Endothelial cell (in vitro differentiated cells): Measurements from ENCODE around the gene KCNG2. TPM values are rescaled to one million over a fixed set of nuclear protein-coding genes. Genes with fewer than 3 reads are reported as not detected.

ENCODE experiments used
- DNase-seq: peaks from one replicate; pipeline ENCODE4 v3.0.0; 2021; ENCODE audit warnings: low spot score
- H3K27ac Mint-ChIP-seq: one replicate; pipeline ENCODE4 v1.8.0; 2021; ENCODE audit warnings: mixed read lengths, inconsistent platforms; ENCODE audit not compliant: unreplicated experiment
- H3K27me3 Mint-ChIP-seq: one replicate; pipeline ENCODE4 v1.8.0; 2021; ENCODE audit warnings: mild to moderate bottlenecking, moderate library complexity, mixed read lengths, inconsistent platforms; ENCODE audit not compliant: unreplicated experiment
- H3K36me3 Mint-ChIP-seq: one replicate; pipeline ENCODE4 v1.8.0; 2021; ENCODE audit warnings: mild to moderate bottlenecking, low read depth, mixed read lengths, inconsistent platforms; ENCODE audit not compliant: unreplicated experiment
- H3K4me1 Mint-ChIP-seq: one replicate; pipeline ENCODE4 v1.8.0; 2021; ENCODE audit warnings: mild to moderate bottlenecking, mixed read lengths, inconsistent platforms; ENCODE audit not compliant: unreplicated experiment
- H3K4me3 Mint-ChIP-seq: one replicate; pipeline ENCODE4 v1.8.0; 2021; ENCODE audit warnings: mild to moderate bottlenecking, mixed read lengths, inconsistent platforms; ENCODE audit not compliant: unreplicated experiment
- H3K9me3 Mint-ChIP-seq: one replicate; pipeline ENCODE4 v1.8.0; 2021; ENCODE audit warnings: mixed read lengths, inconsistent platforms; ENCODE audit not compliant: unreplicated experiment
- total RNA-seq: library from RNA; stranded (reverse); fragmentation: NEBNext Ultra II Directional; extraction: Animal tissue kit (Norgen Biotek cat#: 25700); gene quantifications from one replicate; pipeline ENCODE4 v1.2.1, GENCODE V29; 2021; ENCODE audit not compliant: unreplicated experiment
- TF ChIP-seq, protein P1 (sequence below): fragments of 200-600 bp; sonication (generic); IDR thresholded peaks from one replicate; pipeline ENCODE4 v1.5.0; 2021; ENCODE audit warnings: antibody characterized with exemption; ENCODE audit not compliant: unreplicated experiment

KCNG2 gene
- total RNA-seq, 1 donor from 2014 or later: 0.56 TPM

- Mint-ChIP-seq H3K27me3 (peaks cover 12% of the 10 kb centered on the region), H3K27ac (no peak overlapping the region), H3K9me3 (no peaks in the 10 kb centered on the region), H3K36me3 (peaks cover 4% of the 10 kb centered on the region), H3K4me3 (no peak overlapping the region), H3K4me1 (no peaks in the 10 kb centered on the region)
- no peak for DNase-seq
- TF ChIP-seq, protein P1, sequence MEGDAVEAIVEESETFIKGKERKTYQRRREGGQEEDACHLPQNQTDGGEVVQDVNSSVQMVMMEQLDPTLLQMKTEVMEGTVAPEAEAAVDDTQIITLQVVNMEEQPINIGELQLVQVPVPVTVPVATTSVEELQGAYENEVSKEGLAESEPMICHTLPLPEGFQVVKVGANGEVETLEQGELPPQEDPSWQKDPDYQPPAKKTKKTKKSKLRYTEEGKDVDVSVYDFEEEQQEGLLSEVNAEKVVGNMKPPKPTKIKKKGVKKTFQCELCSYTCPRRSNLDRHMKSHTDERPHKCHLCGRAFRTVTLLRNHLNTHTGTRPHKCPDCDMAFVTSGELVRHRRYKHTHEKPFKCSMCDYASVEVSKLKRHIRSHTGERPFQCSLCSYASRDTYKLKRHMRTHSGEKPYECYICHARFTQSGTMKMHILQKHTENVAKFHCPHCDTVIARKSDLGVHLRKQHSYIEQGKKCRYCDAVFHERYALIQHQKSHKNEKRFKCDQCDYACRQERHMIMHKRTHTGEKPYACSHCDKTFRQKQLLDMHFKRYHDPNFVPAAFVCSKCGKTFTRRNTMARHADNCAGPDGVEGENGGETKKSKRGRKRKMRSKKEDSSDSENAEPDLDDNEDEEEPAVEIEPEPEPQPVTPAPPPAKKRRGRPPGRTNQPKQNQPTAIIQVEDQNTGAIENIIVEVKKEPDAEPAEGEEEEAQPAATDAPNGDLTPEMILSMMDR: no peak
Measured at GRCh38 chr18:79781331-79781941, 16.3 kb upstream of the KCNG2 start.

DNA sequence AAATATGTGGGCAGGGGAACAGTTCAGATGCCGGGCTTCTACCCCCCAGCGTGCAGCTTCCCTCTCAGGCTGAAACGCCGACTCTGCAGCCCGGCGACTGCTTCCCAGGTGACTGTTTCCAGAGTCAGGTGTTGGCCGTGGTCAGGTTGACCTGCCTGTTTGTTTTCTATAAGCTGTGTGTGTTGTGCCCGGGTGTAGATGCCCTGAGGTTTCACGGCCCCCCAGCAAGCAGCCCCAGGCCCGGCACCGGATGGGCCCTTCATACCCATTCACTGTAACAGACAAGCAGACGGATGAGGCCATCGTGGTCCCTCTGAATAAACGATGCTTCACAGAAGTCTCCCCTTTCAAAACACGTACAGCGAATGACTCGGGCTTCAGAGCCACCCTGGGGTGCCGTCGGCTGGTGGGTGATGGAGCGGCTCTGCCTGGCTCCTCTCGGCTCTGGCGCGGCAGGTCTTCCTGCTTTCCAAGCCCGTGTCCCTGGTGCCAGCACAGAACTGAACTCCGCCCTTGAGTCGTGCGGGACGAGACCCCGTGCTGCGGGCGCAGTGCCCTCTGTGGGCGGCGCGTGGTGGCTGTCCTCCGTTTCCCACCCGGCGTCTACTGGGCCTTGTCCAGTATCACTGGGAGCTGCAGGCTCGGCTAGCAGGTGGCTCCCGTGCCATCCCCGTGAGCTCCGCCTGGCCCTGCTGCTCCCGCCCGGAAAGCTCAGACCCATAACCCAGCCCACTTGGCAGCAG lies 15.0 kb upstream of the KCNG2 start:
- Mint-ChIP-seq H3K27me3 (peaks cover 13% of the 10 kb centered on the region), H3K9me3 (no peaks in the 10 kb centered on the region), H3K4me1 (peaks cover 4% of the 10 kb centered on the region), H3K27ac (no peak overlapping the region), H3K36me3 (peaks cover 4% of the 10 kb centered on the region), H3K4me3 (no peak overlapping the region)
- TF ChIP-seq, protein P1: no peak
- DNase-seq: no peak

DNA sequence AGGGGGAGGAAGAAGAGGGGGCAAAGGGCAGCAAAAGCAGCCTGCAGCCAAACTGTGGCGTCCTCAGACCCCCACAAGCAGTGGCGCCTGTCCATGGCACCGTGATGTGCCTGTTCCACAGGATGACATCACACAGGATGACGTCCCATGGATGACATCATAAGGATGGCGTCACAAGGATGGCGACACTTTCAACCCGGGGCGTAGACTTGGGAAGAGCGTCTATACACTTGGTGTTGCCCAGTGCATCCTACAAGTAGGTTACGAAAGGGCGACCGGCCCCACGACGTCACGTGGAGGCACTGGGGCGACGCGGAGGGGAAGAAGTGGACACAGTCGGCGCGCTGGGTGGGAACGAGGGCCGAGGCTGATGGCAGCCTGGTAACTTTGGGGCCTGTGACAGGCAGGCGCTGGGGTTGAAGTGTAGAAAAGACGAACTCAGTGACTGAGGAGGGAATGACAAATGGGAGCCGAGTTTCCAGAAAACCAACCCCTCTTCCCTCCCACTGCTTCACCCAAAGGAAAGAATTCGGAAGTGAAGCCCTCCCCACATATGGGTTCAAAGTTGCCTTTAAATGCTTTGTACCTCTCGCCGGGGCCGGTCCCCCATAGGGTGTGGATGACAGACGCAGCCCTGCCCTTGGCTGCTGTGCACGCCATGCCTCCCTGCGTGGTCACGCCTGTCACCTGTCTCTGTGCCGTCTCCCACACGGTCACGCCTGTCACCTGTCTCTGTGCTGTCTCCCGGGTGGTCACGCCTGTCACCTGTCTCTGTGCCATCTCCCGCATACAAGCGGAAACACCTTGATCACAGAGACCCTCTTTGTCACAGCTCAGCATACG lies 13.4 kb upstream of the KCNG2 start:
- H3K27me3 Mint-ChIP-seq: peaks cover 16% of the 10 kb centered on the region
- no peak overlapping the region for H3K4me3 Mint-ChIP-seq
- peaks cover 4% of the 10 kb centered on the region for H3K4me1 Mint-ChIP-seq
- no peak overlapping the region for H3K27ac Mint-ChIP-seq
- peaks cover 3% of the 10 kb centered on the region for H3K36me3 Mint-ChIP-seq
- DNase-seq: no peak
- TF ChIP-seq, protein P1: no peak
- H3K9me3 Mint-ChIP-seq: no peaks in the 10 kb centered on the region

GRCh38 chr18:79784965-79785770 lies 12.6 kb upstream of the KCNG2 start:
- H3K4me3 Mint-ChIP-seq: no peak overlapping the region
- TF ChIP-seq, protein P1: no peak
- peaks cover 4% of the 10 kb centered on the region for H3K4me1 Mint-ChIP-seq
- H3K36me3 Mint-ChIP-seq: peaks cover 3% of the 10 kb centered on the region
- H3K27ac Mint-ChIP-seq: no peak overlapping the region
- no peak for DNase-seq
- H3K27me3 Mint-ChIP-seq: peaks cover 14% of the 10 kb centered on the region
- H3K9me3 Mint-ChIP-seq: no peaks in the 10 kb centered on the region
